ENCODE measurements around the gene E2F6. TPM values are rescaled to one million over a fixed set of nuclear protein-coding genes. Genes with fewer than 3 reads are reported as not detected.

E2F6 gene
- total and polyA plus RNA-seq, 2 of the 13 experiments (the other 11 are each of a cell fraction or from before 2014, with no cell fraction given), result 27.3 to 36.0 TPM

- TF ChIP-seq, protein P1, sequence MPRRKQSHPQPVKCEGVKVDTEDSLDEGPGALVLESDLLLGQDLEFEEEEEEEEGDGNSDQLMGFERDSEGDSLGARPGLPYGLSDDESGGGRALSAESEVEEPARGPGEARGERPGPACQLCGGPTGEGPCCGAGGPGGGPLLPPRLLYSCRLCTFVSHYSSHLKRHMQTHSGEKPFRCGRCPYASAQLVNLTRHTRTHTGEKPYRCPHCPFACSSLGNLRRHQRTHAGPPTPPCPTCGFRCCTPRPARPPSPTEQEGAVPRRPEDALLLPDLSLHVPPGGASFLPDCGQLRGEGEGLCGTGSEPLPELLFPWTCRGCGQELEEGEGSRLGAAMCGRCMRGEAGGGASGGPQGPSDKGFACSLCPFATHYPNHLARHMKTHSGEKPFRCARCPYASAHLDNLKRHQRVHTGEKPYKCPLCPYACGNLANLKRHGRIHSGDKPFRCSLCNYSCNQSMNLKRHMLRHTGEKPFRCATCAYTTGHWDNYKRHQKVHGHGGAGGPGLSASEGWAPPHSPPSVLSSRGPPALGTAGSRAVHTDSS (CRISPR knock-in tag; conservative IDR thresholded peaks at IDR 0.05), result no peak
- TF ChIP-seq CBX5 (CRISPR knock-in tag; IDR thresholded peaks at IDR 0.05; ENCODE audit: borderline replicate concordance), result no peak
- TF ChIP-seq GMEB1 (CRISPR knock-in tag; IDR thresholded peaks at IDR 0.05; ENCODE audit: borderline replicate concordance), result no peak
- TF ChIP-seq SMAD3 (CRISPR knock-in tag; IDR thresholded peaks at IDR 0.05), result no peak
- TF ChIP-seq ZNF652 (CRISPR knock-in tag; IDR thresholded peaks at IDR 0.05; ENCODE audit: borderline replicate concordance, low read depth), result no peak
- TF ChIP-seq ZBTB7B (CRISPR knock-in tag; IDR thresholded peaks at IDR 0.05), result peak; percentile 80; the same call in 1 of the 2 replicates
- TF ChIP-seq POLR2G (IDR thresholded peaks at IDR 0.05; ENCODE audit: low read depth, low read length), result no peak
- TF ChIP-seq ATF7 (IDR thresholded peaks at IDR 0.05), result no peak
- TF ChIP-seq ATF7 (CRISPR knock-in tag; IDR thresholded peaks at IDR 0.05), result no peak
- no peak for TF ChIP-seq ZNF879 (CRISPR knock-in tag; IDR thresholded peaks at IDR 0.05)
- TF ChIP-seq, protein P2, sequence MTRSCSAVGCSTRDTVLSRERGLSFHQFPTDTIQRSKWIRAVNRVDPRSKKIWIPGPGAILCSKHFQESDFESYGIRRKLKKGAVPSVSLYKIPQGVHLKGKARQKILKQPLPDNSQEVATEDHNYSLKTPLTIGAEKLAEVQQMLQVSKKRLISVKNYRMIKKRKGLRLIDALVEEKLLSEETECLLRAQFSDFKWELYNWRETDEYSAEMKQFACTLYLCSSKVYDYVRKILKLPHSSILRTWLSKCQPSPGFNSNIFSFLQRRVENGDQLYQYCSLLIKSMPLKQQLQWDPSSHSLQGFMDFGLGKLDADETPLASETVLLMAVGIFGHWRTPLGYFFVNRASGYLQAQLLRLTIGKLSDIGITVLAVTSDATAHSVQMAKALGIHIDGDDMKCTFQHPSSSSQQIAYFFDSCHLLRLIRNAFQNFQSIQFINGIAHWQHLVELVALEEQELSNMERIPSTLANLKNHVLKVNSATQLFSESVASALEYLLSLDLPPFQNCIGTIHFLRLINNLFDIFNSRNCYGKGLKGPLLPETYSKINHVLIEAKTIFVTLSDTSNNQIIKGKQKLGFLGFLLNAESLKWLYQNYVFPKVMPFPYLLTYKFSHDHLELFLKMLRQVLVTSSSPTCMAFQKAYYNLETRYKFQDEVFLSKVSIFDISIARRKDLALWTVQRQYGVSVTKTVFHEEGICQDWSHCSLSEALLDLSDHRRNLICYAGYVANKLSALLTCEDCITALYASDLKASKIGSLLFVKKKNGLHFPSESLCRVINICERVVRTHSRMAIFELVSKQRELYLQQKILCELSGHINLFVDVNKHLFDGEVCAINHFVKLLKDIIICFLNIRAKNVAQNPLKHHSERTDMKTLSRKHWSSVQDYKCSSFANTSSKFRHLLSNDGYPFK (CRISPR knock-in tag; IDR thresholded peaks at IDR 0.05; ENCODE audit: borderline replicate concordance), result no peak
- TF ChIP-seq, protein P3, sequence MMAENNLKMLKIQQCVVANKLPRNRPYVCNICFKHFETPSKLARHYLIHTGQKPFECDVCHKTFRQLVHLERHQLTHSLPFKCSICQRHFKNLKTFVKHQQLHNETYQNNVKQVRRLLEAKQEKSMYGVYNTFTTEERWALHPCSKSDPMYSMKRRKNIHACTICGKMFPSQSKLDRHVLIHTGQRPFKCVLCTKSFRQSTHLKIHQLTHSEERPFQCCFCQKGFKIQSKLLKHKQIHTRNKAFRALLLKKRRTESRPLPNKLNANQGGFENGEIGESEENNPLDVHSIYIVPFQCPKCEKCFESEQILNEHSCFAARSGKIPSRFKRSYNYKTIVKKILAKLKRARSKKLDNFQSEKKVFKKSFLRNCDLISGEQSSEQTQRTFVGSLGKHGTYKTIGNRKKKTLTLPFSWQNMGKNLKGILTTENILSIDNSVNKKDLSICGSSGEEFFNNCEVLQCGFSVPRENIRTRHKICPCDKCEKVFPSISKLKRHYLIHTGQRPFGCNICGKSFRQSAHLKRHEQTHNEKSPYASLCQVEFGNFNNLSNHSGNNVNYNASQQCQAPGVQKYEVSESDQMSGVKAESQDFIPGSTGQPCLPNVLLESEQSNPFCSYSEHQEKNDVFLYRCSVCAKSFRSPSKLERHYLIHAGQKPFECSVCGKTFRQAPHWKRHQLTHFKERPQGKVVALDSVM (CRISPR knock-in tag; IDR thresholded peaks at IDR 0.05), result peak; percentile 57; the same call in 1 of the 2 replicates
- TF ChIP-seq, protein P4, sequence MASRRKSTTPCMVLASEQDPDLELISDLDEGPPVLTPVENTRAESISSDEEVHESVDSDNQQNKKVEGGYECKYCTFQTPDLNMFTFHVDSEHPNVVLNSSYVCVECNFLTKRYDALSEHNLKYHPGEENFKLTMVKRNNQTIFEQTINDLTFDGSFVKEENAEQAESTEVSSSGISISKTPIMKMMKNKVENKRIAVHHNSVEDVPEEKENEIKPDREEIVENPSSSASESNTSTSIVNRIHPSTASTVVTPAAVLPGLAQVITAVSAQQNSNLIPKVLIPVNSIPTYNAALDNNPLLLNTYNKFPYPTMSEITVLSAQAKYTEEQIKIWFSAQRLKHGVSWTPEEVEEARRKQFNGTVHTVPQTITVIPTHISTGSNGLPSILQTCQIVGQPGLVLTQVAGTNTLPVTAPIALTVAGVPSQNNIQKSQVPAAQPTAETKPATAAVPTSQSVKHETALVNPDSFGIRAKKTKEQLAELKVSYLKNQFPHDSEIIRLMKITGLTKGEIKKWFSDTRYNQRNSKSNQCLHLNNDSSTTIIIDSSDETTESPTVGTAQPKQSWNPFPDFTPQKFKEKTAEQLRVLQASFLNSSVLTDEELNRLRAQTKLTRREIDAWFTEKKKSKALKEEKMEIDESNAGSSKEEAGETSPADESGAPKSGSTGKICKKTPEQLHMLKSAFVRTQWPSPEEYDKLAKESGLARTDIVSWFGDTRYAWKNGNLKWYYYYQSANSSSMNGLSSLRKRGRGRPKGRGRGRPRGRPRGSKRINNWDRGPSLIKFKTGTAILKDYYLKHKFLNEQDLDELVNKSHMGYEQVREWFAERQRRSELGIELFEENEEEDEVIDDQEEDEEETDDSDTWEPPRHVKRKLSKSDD (CRISPR knock-in tag; IDR thresholded peaks at IDR 0.05; ENCODE audit: low read depth), result no peak
- peak; percentile 53; the same call in 1 of the 2 replicates for TF ChIP-seq NR2C2 (CRISPR knock-in tag; IDR thresholded peaks at IDR 0.05; ENCODE audit: borderline replicate concordance)
- no peak for TF ChIP-seq ZNF256 (CRISPR knock-in tag; conservative IDR thresholded peaks at IDR 0.05)
- TF ChIP-seq CREB1 (IDR thresholded peaks at IDR 0.05), result no peak
- no peak for TF ChIP-seq CREB1 (CRISPR knock-in tag; IDR thresholded peaks at IDR 0.05)
Observed at GRCh38 chr2:11482473-11483035, 16.6 kb upstream of the E2F6 start (continued).

All from HepG2 (cell line).